HCT116 (cell line): ENCODE measurements around the gene HIPK3. TPM values are rescaled to one million over a fixed set of nuclear protein-coding genes. Genes with fewer than 3 reads are reported as not detected.

Source experiments
- ATAC-seq: fragments of 200-7000 bp; cut with Tn5 transposase; 2 replicates; pipeline ENCODE4 v1.9.1; 2020; ENCODE audit warnings: mild to moderate bottlenecking, moderate library complexity
- BruUV-seq: library from RNA; stranded (reverse); fragments of 400-500 nt; replicated peaks from 2 replicates; lab custom pipeline; 2021; lab: Mats Ljungman, UMichigan
- CTCF ChIA-PET: fragments of 300-600 bp; sonication (Branson Sonifier 250); formaldehyde crosslinking; loops from one replicate; lab custom pipeline; 2021; ENCODE audit warnings: antibody characterized with exemption; lab: Charles Lee
- POLR2A ChIA-PET: fragments of 300-600, 350-600 bp; sonication (Branson Sonifier 250); formaldehyde crosslinking; loops from one replicate; lab custom pipeline; 2021; ENCODE audit warnings: antibody characterized with exemption; lab: Charles Lee
- RAD21 ChIA-PET, 2 experiments: fragments of 300-600 bp; sonication (Branson Sonifier 250); formaldehyde crosslinking; loops; one replicate each; lab custom pipeline; 2023; ENCODE audit warnings: low total read pairs in 2 of 2; ENCODE audit not compliant: uncharacterized antibody in 2 of 2, unreplicated experiment in 2 of 2, low non-redundant PET in 1 of 2; lab: Charles Lee
- DNase-seq: peaks from one replicate; pipeline ENCODE4 v3.0.0-alpha.2; 2010; ENCODE audit warnings: low read depth, low spot score
- H2AFZ ChIP-seq: fragments of 200-600 bp; shearing (Covaris generic), sonication (generic); 2 replicates; pipeline ENCODE4 v1.6.1; 2017; ENCODE audit warnings: low read depth, mixed run types, mixed read lengths, antibody characterized with exemption, low read length; ENCODE audit not compliant: poor library complexity, severe bottlenecking
- H3K27ac ChIP-seq: 2 replicates; pipeline ENCODE4 v1.5.1; 2012; ENCODE audit warnings: low read depth, low read length
- H3K27me3 ChIP-seq: fragments of 200-600 bp; sonication (generic); 2 replicates; pipeline ENCODE4 v1.6.1; 2016; ENCODE audit warnings: mixed run types, low read length, mixed read lengths; ENCODE audit not compliant: insufficient read depth
- H3K36me3 ChIP-seq, 2 experiments: fragments of 200-500 bp in 1 of 2; fragments of 200-600 bp in 1 of 2; sonication (Bioruptor generic) in 1 of 2; sonication (generic) in 1 of 2; 2 replicates each; pipeline versions ENCODE4 v1.5.1 to v1.6.1; 2014 to 2016; ENCODE audit warnings: low read length in 2 of 2, inconsistent platforms in 1 of 2, mixed read lengths in 1 of 2, mixed run types in 1 of 2; ENCODE audit not compliant: insufficient read depth in 2 of 2, control insufficient read depth in 1 of 2
- H3K4me1 ChIP-seq, 2 experiments: fragments of 200-600 bp in 1 of 2; sonication (generic) in 1 of 2; 2 replicates each; pipeline versions ENCODE4 v1.5.1 to v1.6.1; 2012 to 2017; ENCODE audit warnings: low read length in 2 of 2, inconsistent platforms in 1 of 2, mild to moderate bottlenecking in 1 of 2, mixed read lengths in 1 of 2, mixed run types in 1 of 2, moderate library complexity in 1 of 2; ENCODE audit not compliant: insufficient read depth in 2 of 2, control insufficient read depth in 1 of 2
- H3K4me2 ChIP-seq: fragments of 200-600 bp; sonication (generic); 2 replicates; pipeline ENCODE4 v1.6.1; 2017; ENCODE audit warnings: mixed run types, low read length, mixed read lengths
- H3K4me3 ChIP-seq, 2 experiments: fragments of 200-600 bp in 1 of 2; sonication (generic) in 1 of 2; replicated peaks in 1 of 2; 2 replicates each; pipeline ENCODE4 v1.5.1; 2011 to 2016; ENCODE audit warnings: low read length in 2 of 2, control low read depth in 1 of 2, low read depth in 1 of 2, mild to moderate bottlenecking in 1 of 2, mixed read lengths in 1 of 2, mixed run types in 1 of 2
- H3K79me2 ChIP-seq: fragments of 200-600 bp; sonication (generic); 2 replicates; pipeline ENCODE4 v1.6.1; 2017; ENCODE audit warnings: mild to moderate bottlenecking, mixed run types, low read length, moderate library complexity, mixed read lengths; ENCODE audit not compliant: insufficient read depth
- H3K9ac ChIP-seq: fragments of 200-600 bp; sonication (generic); 2 replicates; pipeline ENCODE4 v1.6.1; 2016; ENCODE audit warnings: low read length, mixed read lengths
- H3K9me2 ChIP-seq: fragments of 200-600 bp; sonication (generic), shearing (Covaris generic); 2 replicates; pipeline ENCODE4 v1.6.1; 2017; ENCODE audit warnings: mixed run types, mild to moderate bottlenecking, moderate library complexity; ENCODE audit not compliant: insufficient read depth
- H3K9me3 ChIP-seq, 2 experiments: fragments of 200-500 bp in 1 of 2; fragments of 200-600 bp in 1 of 2; sonication (Bioruptor generic) in 1 of 2; sonication (generic) in 1 of 2; 2 replicates each; pipeline ENCODE4 v1.6.1; 2014 to 2017; ENCODE audit warnings: low read length in 2 of 2, mixed read lengths in 2 of 2, inconsistent platforms in 1 of 2, low read depth in 1 of 2, mild to moderate bottlenecking in 1 of 2, mixed run types in 1 of 2, moderate library complexity in 1 of 2; ENCODE audit not compliant: control insufficient read depth in 1 of 2, insufficient read depth in 1 of 2
- H4K20me1 ChIP-seq: fragments of 200-600 bp; sonication (generic), shearing (Covaris generic); 2 replicates; pipeline ENCODE4 v1.6.1; 2017; ENCODE audit warnings: mixed run types, mild to moderate bottlenecking, moderate library complexity; ENCODE audit not compliant: insufficient read depth
- CTCF ChIP-seq, 3 experiments: fragments of 200-600 bp in 1 of 3; sonication (generic) in 1 of 3; IDR thresholded peaks in 2 of 3; conservative IDR thresholded peaks in 1 of 3; 2 replicates each; pipeline ENCODE4 v1.5.1; 2012 to 2017; ENCODE audit warnings: low read depth in 2 of 3, low read length in 2 of 3, antibody characterized with exemption in 1 of 3, borderline replicate concordance in 1 of 3, control low read depth in 1 of 3, mild to moderate bottlenecking in 1 of 3, mixed read lengths in 1 of 3, mixed run types in 1 of 3, moderate library complexity in 1 of 3; ENCODE audit not compliant: insufficient read depth in 1 of 3
- EZH2 ChIP-seq: fragments of 200-600 bp; sonication (generic); IDR thresholded peaks from 2 replicates; pipeline ENCODE4 v1.6.1; 2017; ENCODE audit warnings: antibody characterized with exemption, mixed run types
- RAD21 ChIP-seq: IDR thresholded peaks from 2 replicates; pipeline ENCODE4 v1.6.1; 2012; ENCODE audit warnings: low read depth, mild to moderate bottlenecking
- YY1 ChIP-seq: IDR thresholded peaks from 2 replicates; pipeline ENCODE4 v1.6.1; 2011; ENCODE audit warnings: low read length, low read depth, moderate library complexity, mild to moderate bottlenecking; ENCODE audit not compliant: insufficient replicate concordance; ENCODE audit errors: extremely low read depth
- intact Hi-C: fragments of 100-400 bp; cut with micrococcal nuclease; formaldehyde crosslinking; loops from 2 replicates; pipeline ENCODE4 v1.10.0; 2022
- total RNA-seq: library from RNA; stranded (reverse); gene quantifications from one replicate; pipeline ENCODE4 v1.2.1, GENCODE V29; 2021; ENCODE audit not compliant: unreplicated experiment
- TF ChIP-seq, protein P1 (sequence below): IDR thresholded peaks from 2 replicates; pipeline ENCODE4 v1.6.1; 2012
- TF ChIP-seq, protein P2 (sequence below): IDR thresholded peaks from 2 replicates; pipeline ENCODE4 v1.6.1; 2012

HIPK3 gene
- total RNA-seq, 1 experiment from 2014 or later: 35.2 TPM

DNA sequence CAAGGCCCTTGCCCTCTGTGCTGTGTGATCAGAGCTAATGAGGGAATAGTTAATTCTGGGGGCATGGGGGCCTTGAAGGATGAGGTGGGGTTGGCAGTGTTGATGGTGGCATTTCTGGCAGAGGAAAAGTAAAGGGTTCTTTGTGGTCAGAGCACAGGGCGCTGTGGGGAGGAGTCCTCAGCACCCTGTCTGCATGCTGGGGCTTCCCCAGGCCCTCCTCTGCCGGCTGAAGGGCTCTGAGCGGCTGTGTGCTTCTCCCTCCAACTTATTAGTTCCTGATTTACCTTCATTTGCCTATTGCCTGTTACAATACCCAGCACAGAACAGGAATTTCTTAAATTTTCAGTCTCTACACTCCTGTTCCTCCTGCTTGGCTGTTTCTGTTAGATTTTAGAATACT is 122.8 kb downstream of the HIPK3 start:
- RAD21 ChIA-PET: no interaction called here
- Histone ChIP-seq H3K36me3 (no peaks in the 10 kb centered on the region), H3K4me1 (no peaks in the 10 kb centered on the region), H2AFZ (no peak overlapping the region), H3K9me2 (no peaks in the 10 kb centered on the region), H4K20me1 (no peaks in the 10 kb centered on the region), H3K9ac (no peak overlapping the region), H3K79me2 (no peaks in the 10 kb centered on the region), H3K9me3 (no peaks in the 10 kb centered on the region), H3K27ac (no peak overlapping the region), H3K4me2 (no peak overlapping the region), H3K27me3 (no peaks in the 10 kb centered on the region; the same call in 1 of the 2 replicates), H3K4me3 (no peak overlapping the region)
- ATAC-seq (no peak), DNase-seq (no peak)
- BruUV-seq: no TSS peak
- CTCF ChIA-PET: no interaction called here
- POLR2A ChIA-PET: no interaction called here
- TF ChIP-seq CTCF (IDR thresholded peaks at IDR 0.05 in 2 of 3, conservative IDR thresholded peaks at IDR 0.05 in 1 of 3; ENCODE audit: borderline replicate concordance in 1 of 3, insufficient read depth in 1 of 3, low read depth in 2 of 3, low read length in 2 of 3) (no peak), YY1 (no peak), EZH2 (no peak), RAD21 (no peak)
- TF ChIP-seq, protein P1, sequence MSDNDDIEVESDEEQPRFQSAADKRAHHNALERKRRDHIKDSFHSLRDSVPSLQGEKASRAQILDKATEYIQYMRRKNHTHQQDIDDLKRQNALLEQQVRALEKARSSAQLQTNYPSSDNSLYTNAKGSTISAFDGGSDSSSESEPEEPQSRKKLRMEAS: no peak
- TF ChIP-seq, protein P2, sequence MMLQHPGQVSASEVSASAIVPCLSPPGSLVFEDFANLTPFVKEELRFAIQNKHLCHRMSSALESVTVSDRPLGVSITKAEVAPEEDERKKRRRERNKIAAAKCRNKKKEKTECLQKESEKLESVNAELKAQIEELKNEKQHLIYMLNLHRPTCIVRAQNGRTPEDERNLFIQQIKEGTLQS: no peak
- intact Hi-C loops: no loop called here
